Measurements from ENCODE around the gene TRIM47. TPM values are rescaled to one million over a fixed set of nuclear protein-coding genes. Genes with fewer than 3 reads are reported as not detected.
"Not testable (repeated sequence)": the region's sequence is repeated elsewhere in the genome, so short reads cannot be mapped to it uniquely, and the experiment has no call there.

Gene TRIM47
- total RNA-seq, 1 experiment from 2014 or later = 25.7 TPM

DNA sequence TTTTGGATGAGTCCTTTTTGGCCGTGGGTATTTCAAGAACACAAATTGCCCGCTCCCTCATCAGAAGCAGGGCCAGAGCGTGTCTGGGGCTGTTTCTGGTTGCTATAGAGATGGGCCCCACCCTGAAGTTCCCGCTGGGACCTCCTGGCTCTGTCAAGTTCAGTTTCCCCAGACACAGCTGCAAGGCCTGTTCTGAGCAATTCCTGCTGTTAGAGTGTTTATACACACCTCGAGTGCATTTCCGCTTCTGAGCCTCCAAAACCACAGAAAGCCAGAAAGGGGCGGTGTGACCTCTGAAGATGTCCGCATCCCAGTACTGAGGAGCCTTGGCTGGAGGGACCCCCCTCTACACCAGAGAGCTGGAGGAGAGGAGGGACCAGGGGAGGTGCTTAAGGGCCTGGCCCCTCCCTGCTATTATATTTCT, 13.9 kb downstream of the TRIM47 start:
- BruUV-seq (replicated peaks) = no TSS peak
- H3K27ac Mint-ChIP-seq (ENCODE audit: low read depth, unreplicated experiment) = no peak overlapping the region
- ChIA-PET CTCF (interaction anchor here (0.6 to 0.9 kb wide), 2 partner anchors 18 to 452 kb away, joined by 3 to 7 read pairs; no protein-coding TSS in a partner anchor), POLR2A (interaction anchor here (1.2 kb wide), 1 partner anchor 10 kb away, joined by 3 read pairs; the partner anchor contains the start of gene WBP2)
- H3K4me1 Mint-ChIP-seq (ENCODE audit: insufficient read depth, unreplicated experiment) = peaks cover 8% of the 10 kb centered on the region
- no peak for DNase-seq (ENCODE audit: unreplicated experiment)
- TF ChIP-seq, protein P1, sequence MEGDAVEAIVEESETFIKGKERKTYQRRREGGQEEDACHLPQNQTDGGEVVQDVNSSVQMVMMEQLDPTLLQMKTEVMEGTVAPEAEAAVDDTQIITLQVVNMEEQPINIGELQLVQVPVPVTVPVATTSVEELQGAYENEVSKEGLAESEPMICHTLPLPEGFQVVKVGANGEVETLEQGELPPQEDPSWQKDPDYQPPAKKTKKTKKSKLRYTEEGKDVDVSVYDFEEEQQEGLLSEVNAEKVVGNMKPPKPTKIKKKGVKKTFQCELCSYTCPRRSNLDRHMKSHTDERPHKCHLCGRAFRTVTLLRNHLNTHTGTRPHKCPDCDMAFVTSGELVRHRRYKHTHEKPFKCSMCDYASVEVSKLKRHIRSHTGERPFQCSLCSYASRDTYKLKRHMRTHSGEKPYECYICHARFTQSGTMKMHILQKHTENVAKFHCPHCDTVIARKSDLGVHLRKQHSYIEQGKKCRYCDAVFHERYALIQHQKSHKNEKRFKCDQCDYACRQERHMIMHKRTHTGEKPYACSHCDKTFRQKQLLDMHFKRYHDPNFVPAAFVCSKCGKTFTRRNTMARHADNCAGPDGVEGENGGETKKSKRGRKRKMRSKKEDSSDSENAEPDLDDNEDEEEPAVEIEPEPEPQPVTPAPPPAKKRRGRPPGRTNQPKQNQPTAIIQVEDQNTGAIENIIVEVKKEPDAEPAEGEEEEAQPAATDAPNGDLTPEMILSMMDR (IDR thresholded peaks at IDR 0.05; ENCODE audit: unreplicated experiment) = no peak
- intact Hi-C loops (cut with micrococcal nuclease) = no loop called here
- no peaks in the 10 kb centered on the region for H3K9me3 Mint-ChIP-seq (ENCODE audit: unreplicated experiment)
- H3K27me3 Mint-ChIP-seq (ENCODE audit: insufficient read depth, unreplicated experiment) = no peaks in the 10 kb centered on the region
- peaks cover 2% of the 10 kb centered on the region for H3K36me3 Mint-ChIP-seq (ENCODE audit: insufficient read depth, unreplicated experiment)
- H3K4me3 Mint-ChIP-seq (ENCODE audit: unreplicated experiment) = no peak overlapping the region

DNA sequence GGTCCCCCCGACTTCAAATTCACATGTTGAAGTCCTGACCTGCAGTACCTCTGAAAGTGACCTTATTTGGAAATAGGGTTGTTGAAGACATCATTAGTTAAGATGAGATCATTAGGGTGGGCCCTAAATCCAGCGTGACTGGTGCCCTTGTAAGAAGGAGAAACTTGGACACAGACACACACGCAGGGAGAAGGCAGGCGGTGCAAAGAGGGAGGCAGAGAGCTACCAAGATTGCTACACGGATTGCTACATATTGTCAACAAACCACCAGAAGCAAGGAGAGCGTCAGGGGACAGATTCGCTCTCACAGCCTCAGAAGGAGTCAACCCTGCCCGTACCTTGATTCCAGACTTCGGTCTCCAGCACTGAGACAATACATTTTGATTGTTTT, 16.5 kb downstream of the TRIM47 start:
- CTCF ChIA-PET = interaction anchor here (0.9 to 2.0 kb wide), 9 partner anchors 8 to 18 kb away, joined by 3 to 8 read pairs (median 5); partner anchors contain the start of gene TRIM47

DNA sequence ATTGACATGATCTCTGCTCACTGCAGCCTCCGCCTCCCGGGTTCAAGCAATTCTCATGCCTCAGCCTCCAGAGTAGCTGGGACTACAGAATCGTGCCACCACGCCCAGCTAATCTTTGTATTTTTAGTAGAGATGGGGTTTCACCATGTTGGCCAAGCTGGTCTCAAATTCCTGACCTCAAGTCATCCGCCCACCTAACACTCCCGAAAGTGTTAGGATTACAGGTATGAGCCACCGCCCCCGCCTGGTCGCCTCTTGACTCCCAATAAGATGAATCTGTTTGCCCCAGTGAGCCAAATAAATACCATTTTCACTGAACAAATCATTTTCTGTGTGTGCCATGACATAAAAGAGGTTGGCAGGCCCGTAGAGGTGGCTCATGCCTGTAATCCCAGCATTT, 19.0 kb downstream of the TRIM47 start:
- H3K4me3 Mint-ChIP-seq (ENCODE audit: unreplicated experiment); H3K27ac Mint-ChIP-seq (ENCODE audit: low read depth, unreplicated experiment); BruUV-seq (replicated peaks); intact Hi-C loops (cut with micrococcal nuclease); H3K27me3 Mint-ChIP-seq (ENCODE audit: insufficient read depth, unreplicated experiment); H3K36me3 Mint-ChIP-seq (ENCODE audit: insufficient read depth, unreplicated experiment); H3K9me3 Mint-ChIP-seq (ENCODE audit: unreplicated experiment); H3K4me1 Mint-ChIP-seq (ENCODE audit: insufficient read depth, unreplicated experiment): not testable (repeated sequence)
- peak; percentile 38 for DNase-seq (ENCODE audit: unreplicated experiment)
- POLR2A ChIA-PET = interaction anchor here (0.7 to 2.2 kb wide), 4 partner anchors 10 to 83 kb away, joined by 3 to 7 read pairs (median 4); no protein-coding TSS in a partner anchor
- CTCF ChIA-PET = interaction anchor here (0.7 to 1.5 kb wide), 2 partner anchors 16 to 420 kb away, joined by 3 to 6 read pairs; no protein-coding TSS in a partner anchor

More for the DNA sequence above, 16.5 kb downstream of the TRIM47 start:
- TF ChIP-seq, protein P1 (IDR thresholded peaks at IDR 0.05; ENCODE audit: unreplicated experiment) = no peak
- Mint-ChIP-seq H3K4me1 (ENCODE audit: insufficient read depth, unreplicated experiment) (no peaks in the 10 kb centered on the region), H3K27me3 (ENCODE audit: insufficient read depth, unreplicated experiment) (no peaks in the 10 kb centered on the region), H3K4me3 (ENCODE audit: unreplicated experiment) (no peak overlapping the region), H3K9me3 (ENCODE audit: unreplicated experiment) (no peaks in the 10 kb centered on the region), H3K36me3 (ENCODE audit: insufficient read depth, unreplicated experiment) (no peaks in the 10 kb centered on the region), H3K27ac (ENCODE audit: low read depth, unreplicated experiment) (no peak overlapping the region)
- POLR2A ChIA-PET = interaction anchor here (2.0 kb wide), 1 partner anchor 11 kb away, joined by 5 read pairs; no protein-coding TSS in a partner anchor
- BruUV-seq (replicated peaks) = no TSS peak
- intact Hi-C loops (cut with micrococcal nuclease) = no loop called here
- no peak for DNase-seq (ENCODE audit: unreplicated experiment)

DNA sequence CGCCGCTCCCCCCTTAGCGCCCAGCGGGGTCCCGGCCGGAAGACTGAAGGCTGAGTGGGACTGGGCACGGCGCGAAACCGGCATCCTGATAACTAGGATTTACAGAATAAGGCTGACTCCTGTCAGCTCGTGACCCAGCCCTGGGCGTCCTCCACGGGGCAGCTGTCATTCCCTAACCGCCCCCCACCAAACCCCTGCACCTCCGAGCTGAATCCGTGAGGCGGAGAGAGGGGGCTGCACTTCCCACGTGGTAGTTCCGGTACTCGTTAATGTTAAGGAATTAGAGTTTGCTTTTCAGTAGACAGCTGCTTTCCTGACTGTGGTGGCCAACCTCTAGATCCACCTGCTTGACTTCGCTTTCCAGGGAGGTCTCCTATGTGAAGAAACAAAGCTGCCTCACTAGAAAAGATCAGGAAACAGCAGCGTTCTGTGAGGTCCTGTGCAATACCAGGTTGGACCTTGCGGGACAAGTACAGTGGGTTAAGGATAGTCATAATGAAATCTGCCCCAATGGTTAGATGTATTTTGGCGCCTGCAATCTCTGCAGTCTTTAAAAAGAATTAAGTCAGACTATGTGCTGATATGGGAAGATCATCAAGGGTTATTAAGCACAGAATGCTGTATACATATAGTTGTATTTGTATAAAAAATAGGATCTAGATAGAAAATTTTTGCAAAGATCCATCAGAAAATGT, 22.2 kb downstream of the TRIM47 start:
- H3K9me3 Mint-ChIP-seq (ENCODE audit: unreplicated experiment) = no peaks in the 10 kb centered on the region
- H3K4me1 Mint-ChIP-seq (ENCODE audit: insufficient read depth, unreplicated experiment) = peaks cover 19% of the 10 kb centered on the region
- TSS peak; percentile 80 for BruUV-seq (replicated peaks)
- intact Hi-C loops (cut with micrococcal nuclease) = no loop called here
- no peak for DNase-seq (ENCODE audit: unreplicated experiment)
- H3K4me3 Mint-ChIP-seq (ENCODE audit: unreplicated experiment) = no peak overlapping the region
- POLR2A ChIA-PET = interaction anchor here (1.0 to 6.1 kb wide), 24 partner anchors 11 to 408 kb away, joined by 3 to 164 read pairs (median 12); partner anchors contain the start of genes ACOX1, GALK1, MRPL38 and RECQL5
- H3K27ac Mint-ChIP-seq (ENCODE audit: low read depth, unreplicated experiment) = no peak overlapping the region
- H3K27me3 Mint-ChIP-seq (ENCODE audit: insufficient read depth, unreplicated experiment) = no peaks in the 10 kb centered on the region
- TF ChIP-seq, protein P1 (IDR thresholded peaks at IDR 0.05; ENCODE audit: unreplicated experiment) = peak; percentile 14
- CTCF ChIA-PET = interaction anchor here (0.7 to 3.6 kb wide), 7 partner anchors 8 to 158 kb away, joined by 3 to 36 read pairs (median 5); partner anchors contain the start of genes GALK1 and TRIM47
- H3K36me3 Mint-ChIP-seq (ENCODE audit: insufficient read depth, unreplicated experiment) = peaks cover 25% of the 10 kb centered on the region
